ENCODE measurements around the gene MSLN.

The MSLN gene

GRCh38 chr16:778447-778846 is 17.9 kb downstream of the MSLN start:
- DNase-seq = no peak

- no peak for DNase-seq
These were observed 18.5 kb downstream of the MSLN start for GRCh38 chr16:778909-779527.

GRCh38 chr16:779561-779960 is 19.0 kb downstream of the MSLN start:
- DNase-seq = no peak

GRCh38 chr16:780296-780695 is 19.8 kb downstream of the MSLN start:
- DNase-seq = no peak

- no peak for DNase-seq
These were observed 20.9 kb downstream of the MSLN start for GRCh38 chr16:781346-782010.

GRCh38 chr16:782258-782657 is 21.7 kb downstream of the MSLN start:
- DNase-seq = no peak

GRCh38 chr16:782766-783403 is 22.4 kb downstream of the MSLN start:
- DNase-seq = no peak

GRCh38 chr16:783404-784161 is 23.0 kb downstream of the MSLN start:
- no peak for DNase-seq

- DNase-seq = no peak
These were observed 23.9 kb downstream of the MSLN start for GRCh38 chr16:784431-784830.

GRCh38 chr16:785563-786535 is 25.3 kb downstream of the MSLN start:
- peak; percentile 91 for DNase-seq

GRCh38 chr16:787321-787966 is 26.9 kb downstream of the MSLN start:
- no peak for DNase-seq

- DNase-seq = no peak
These were observed 27.5 kb downstream of the MSLN start, which contains the start of gene RPUSD1 for GRCh38 chr16:787978-788398. Gene RPUSD1 (minus strand): TSS chr16:788381. CDS start chr16:787737, 644 bp downstream.

GRCh38 chr16:788399-789126 is 28.0 kb downstream of the MSLN start, which contains the start of gene CHTF18:
Gene CHTF18 (plus strand): TSS chr16:788620. CDS start chr16:788685, 65 bp downstream.
- peak; percentile 93 for DNase-seq

- no peak for DNase-seq
These were observed 28.8 kb downstream of the MSLN start for GRCh38 chr16:789191-789850.

GRCh38 chr16:790086-790485 is 29.6 kb downstream of the MSLN start:
- no peak for DNase-seq

GRCh38 chr16:791131-791530 is 30.6 kb downstream of the MSLN start:
- DNase-seq = no peak

- DNase-seq = no peak
These were observed 31.9 kb downstream of the MSLN start for GRCh38 chr16:792221-792995.

- DNase-seq = no peak
These were observed 32.9 kb downstream of the MSLN start for GRCh38 chr16:793414-793813.

GRCh38 chr16:794091-794822 is 33.7 kb downstream of the MSLN start:
- DNase-seq = no peak
